ENCODE measurements around the gene SEC14L1.

Gene SEC14L1

GRCh38 chr17:77118251-77118928, 22.4 kb upstream of the SEC14L1 start:
- DNase-seq = no peak
- no peaks in the 10 kb centered on the region for H3K27me3 ChIP-seq
- H3K4me1 ChIP-seq = peaks cover 0 to 28% (median 15%) of the 10 kb centered on the region in 4 donors
- no peak overlapping the region for H3K4me3 ChIP-seq
- no peak for TF ChIP-seq CTCF (IDR thresholded peaks at IDR 0.05)
- intact Hi-C loops (cut with DNase I; ENCODE audit: low total_unique reads) = no loop called here
- no peaks in the 10 kb centered on the region for H3K36me3 ChIP-seq
- H3K9me3 ChIP-seq = no peaks in the 10 kb centered on the region
- H3K27ac ChIP-seq = no peak overlapping the region

GRCh38 chr17:77119668-77120301, 21.0 kb upstream of the SEC14L1 start:
- TF ChIP-seq CTCF (IDR thresholded peaks at IDR 0.05) = no peak
- Histone ChIP-seq H3K27ac (no peak overlapping the region), H3K27me3 (no peaks in the 10 kb centered on the region), H3K4me3 (no peak overlapping the region), H3K9me3 (no peaks in the 10 kb centered on the region), H3K36me3 (no peaks in the 10 kb centered on the region), H3K4me1 (peaks cover 0 to 36% (median 15%) of the 10 kb centered on the region in 4 donors)
- intact Hi-C loops (cut with DNase I; ENCODE audit: low total_unique reads) = no loop called here
- DNase-seq = no peak

- H3K9me3 ChIP-seq = no peaks in the 10 kb centered on the region
- no peaks in the 10 kb centered on the region for H3K27me3 ChIP-seq
- intact Hi-C loops (cut with DNase I; ENCODE audit: low total_unique reads) = no loop called here
- H3K36me3 ChIP-seq = no peaks in the 10 kb centered on the region
- TF ChIP-seq CTCF (IDR thresholded peaks at IDR 0.05) = no peak
- no peak overlapping the region for H3K4me3 ChIP-seq
- no peak for DNase-seq
- peak overlapping the region; percentile 39 to 50 for H3K27ac ChIP-seq
- H3K4me1 ChIP-seq = peaks cover 0 to 40% (median 15%) of the 10 kb centered on the region in 4 donors
These were observed 19.9 kb upstream of the SEC14L1 start for GRCh38 chr17:77120868-77121267.

- Histone ChIP-seq H3K27me3 (no peaks in the 10 kb centered on the region), H3K9me3 (no peaks in the 10 kb centered on the region), H3K4me1 (peaks cover 0 to 35% (median 14%) of the 10 kb centered on the region in 4 donors), H3K36me3 (no peaks in the 10 kb centered on the region), H3K27ac (peak overlapping the region; percentile 16 to 37), H3K4me3 (no peak overlapping the region)
- DNase-seq = peak in 1 of 2 donors; percentile 52
- TF ChIP-seq CTCF (IDR thresholded peaks at IDR 0.05) = no peak
- intact Hi-C loops (cut with DNase I; ENCODE audit: low total_unique reads) = no loop called here
These were observed 16.4 kb upstream of the SEC14L1 start for GRCh38 chr17:77124192-77124889.

GRCh38 chr17:77125432-77125901, 15.3 kb upstream of the SEC14L1 start:
- H3K27me3 ChIP-seq = no peaks in the 10 kb centered on the region
- no peak overlapping the region for H3K27ac ChIP-seq
- no peaks in the 10 kb centered on the region for H3K36me3 ChIP-seq
- TF ChIP-seq CTCF (IDR thresholded peaks at IDR 0.05) = no peak
- no peak for DNase-seq
- no peak overlapping the region for H3K4me3 ChIP-seq
- intact Hi-C loops (cut with DNase I; ENCODE audit: low total_unique reads) = no loop called here
- no peaks in the 10 kb centered on the region for H3K9me3 ChIP-seq
- H3K4me1 ChIP-seq = peaks cover 0 to 43% (median 18%) of the 10 kb centered on the region in 4 donors

All from tibial artery (tissue), 4 donors.